ENCODE data around the gene UBE2G1. TPM values are rescaled to one million over a fixed set of nuclear protein-coding genes. Genes with fewer than 3 reads are reported as not detected.

The UBE2G1 gene
- total and polyA plus RNA-seq, 10 of the 15 experiments (the other 5 are each of a cell fraction or from before 2014, with no cell fraction given), result 24.4 to 139 (median 77.4) TPM

DNA sequence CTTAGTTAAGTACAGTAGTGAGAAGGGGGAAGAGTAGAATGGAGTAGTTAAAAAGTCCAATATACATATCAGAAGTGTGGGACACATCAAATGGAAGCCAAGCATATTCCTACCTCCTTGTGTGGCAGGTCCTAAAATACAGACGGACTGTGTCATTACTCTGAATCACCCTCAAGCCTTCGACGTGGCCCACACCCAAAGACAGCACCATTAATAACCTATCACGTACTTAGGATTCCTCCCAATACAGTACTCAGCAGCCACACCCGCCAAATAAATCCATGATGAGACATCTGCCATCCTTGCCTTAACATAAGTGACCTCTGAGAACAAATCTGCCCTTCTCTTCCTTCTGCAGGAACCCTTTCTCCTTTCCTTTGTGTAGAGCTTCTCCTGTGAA lies 38.9 kb downstream of the UBE2G1 start:
- FAIRE-seq, result no peak

DNA sequence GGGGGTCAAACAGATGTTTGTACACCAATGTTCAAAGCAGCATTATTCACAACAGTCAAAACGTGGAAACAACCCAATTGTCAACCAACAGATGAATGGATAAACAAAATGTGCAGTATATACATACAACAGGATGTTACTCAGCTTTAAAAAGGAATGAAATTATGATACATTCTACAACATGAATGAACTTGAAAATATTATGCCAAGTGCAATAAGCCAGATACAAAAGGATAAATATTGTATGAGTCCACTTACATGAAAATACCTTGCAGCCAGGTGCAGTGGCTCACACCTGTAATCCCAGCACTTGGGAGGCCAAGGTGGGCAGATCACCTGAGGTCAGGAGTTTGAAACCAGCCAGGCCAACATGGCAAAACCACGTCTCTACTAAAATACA lies 39.9 kb downstream of the UBE2G1 start:
- H3K4me3 ChIP-seq, result no peak overlapping the region
- TF ChIP-seq TCF3 (IDR thresholded peaks at IDR 0.05; ENCODE audit: borderline replicate concordance, insufficient read depth, low read depth, low read length) (no peak), EZH2 (IDR thresholded peaks at IDR 0.05; ENCODE audit: borderline replicate concordance, control insufficient read depth, low read depth, low read length) (no peak), SMC3 (IDR thresholded peaks at IDR 0.05; ENCODE audit: borderline replicate concordance, low read length) (no peak), IKZF1 (conservative IDR thresholded peaks at IDR 0.05) (no peak)
- TF ChIP-seq, protein P1, sequence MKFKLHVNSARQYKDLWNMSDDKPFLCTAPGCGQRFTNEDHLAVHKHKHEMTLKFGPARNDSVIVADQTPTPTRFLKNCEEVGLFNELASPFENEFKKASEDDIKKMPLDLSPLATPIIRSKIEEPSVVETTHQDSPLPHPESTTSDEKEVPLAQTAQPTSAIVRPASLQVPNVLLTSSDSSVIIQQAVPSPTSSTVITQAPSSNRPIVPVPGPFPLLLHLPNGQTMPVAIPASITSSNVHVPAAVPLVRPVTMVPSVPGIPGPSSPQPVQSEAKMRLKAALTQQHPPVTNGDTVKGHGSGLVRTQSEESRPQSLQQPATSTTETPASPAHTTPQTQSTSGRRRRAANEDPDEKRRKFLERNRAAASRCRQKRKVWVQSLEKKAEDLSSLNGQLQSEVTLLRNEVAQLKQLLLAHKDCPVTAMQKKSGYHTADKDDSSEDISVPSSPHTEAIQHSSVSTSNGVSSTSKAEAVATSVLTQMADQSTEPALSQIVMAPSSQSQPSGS (IDR thresholded peaks at IDR 0.05; ENCODE audit: low read length), result no peak
- TF ChIP-seq, protein P2, sequence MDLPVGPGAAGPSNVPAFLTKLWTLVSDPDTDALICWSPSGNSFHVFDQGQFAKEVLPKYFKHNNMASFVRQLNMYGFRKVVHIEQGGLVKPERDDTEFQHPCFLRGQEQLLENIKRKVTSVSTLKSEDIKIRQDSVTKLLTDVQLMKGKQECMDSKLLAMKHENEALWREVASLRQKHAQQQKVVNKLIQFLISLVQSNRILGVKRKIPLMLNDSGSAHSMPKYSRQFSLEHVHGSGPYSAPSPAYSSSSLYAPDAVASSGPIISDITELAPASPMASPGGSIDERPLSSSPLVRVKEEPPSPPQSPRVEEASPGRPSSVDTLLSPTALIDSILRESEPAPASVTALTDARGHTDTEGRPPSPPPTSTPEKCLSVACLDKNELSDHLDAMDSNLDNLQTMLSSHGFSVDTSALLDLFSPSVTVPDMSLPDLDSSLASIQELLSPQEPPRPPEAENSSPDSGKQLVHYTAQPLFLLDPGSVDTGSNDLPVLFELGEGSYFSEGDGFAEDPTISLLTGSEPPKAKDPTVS (IDR thresholded peaks at IDR 0.05; ENCODE audit: low read depth, low read length), result no peak
- intact Hi-C loops (cut with micrococcal nuclease; ENCODE audit: unreplicated experiment), result no loop called here
- in situ Hi-C loops (cut with MboI), result no loop called here
- DNase-seq (ENCODE audit: low read depth, low spot score), result no peak
- no peaks in the 10 kb centered on the region for H3K27me3 ChIP-seq (replicated peaks in 1 of 2; ENCODE audit: control insufficient read depth in 2 of 2, insufficient read depth in 2 of 2, low read length in 1 of 2)
- SMC1A ChIA-PET (ENCODE audit: uncharacterized antibody, unreplicated experiment), result no interaction called here
- H2AFZ ChIP-seq (ENCODE audit: control insufficient read depth, low read depth, low read length), result no peak overlapping the region
- no peak for FAIRE-seq
- WGBS (ENCODE audit: insufficient coverage, insufficient replicate concordance, low lambda C conversion rate, missing lambda C conversion rate), result 47% methylated on average over 2 of the region's 2 CpGs
- no peak for ATAC-seq
- H3K9ac ChIP-seq (ENCODE audit: control insufficient read depth, insufficient read depth, low read length), result no peak overlapping the region
- BruUV-seq (replicated peaks), result no TSS peak
- peaks cover 0 to 21% of the 10 kb centered on the region in 2 experiments; a peak in 3 of 4 replicates for H3K36me3 ChIP-seq (ENCODE audit: control insufficient read depth in 2 of 2, insufficient read depth in 2 of 2, low read length in 1 of 2)
- POLR2A ChIA-PET, result no interaction called here
- H3K4me1 ChIP-seq (ENCODE audit: control insufficient read depth, insufficient read depth, low read length), result peaks cover 6% of the 10 kb centered on the region
- H3K79me2 ChIP-seq (ENCODE audit: control insufficient read depth, insufficient read depth, low read length), result peaks cover 89% of the 10 kb centered on the region
- no peak overlapping the region for H3K27ac ChIP-seq (ENCODE audit: control insufficient read depth, insufficient read depth)
- H3K9me3 ChIP-seq (replicated peaks; ENCODE audit: control insufficient read depth, insufficient read depth, low read length), result peaks cover 3% of the 10 kb centered on the region
- CTCF ChIA-PET, result no interaction called here
- H4K20me1 ChIP-seq (ENCODE audit: control insufficient read depth, insufficient read depth), result no peaks in the 10 kb centered on the region
- RAD21 ChIA-PET (ENCODE audit: unreplicated experiment), result no interaction called here
- H3K4me2 ChIP-seq (ENCODE audit: control insufficient read depth, insufficient read depth), result no peak overlapping the region

More for the DNA sequence above, 38.9 kb downstream of the UBE2G1 start:
- Histone ChIP-seq H3K4me2 (ENCODE audit: control insufficient read depth, insufficient read depth) (no peak overlapping the region), H2AFZ (ENCODE audit: control insufficient read depth, low read depth, low read length) (no peak overlapping the region), H3K27ac (ENCODE audit: control insufficient read depth, insufficient read depth) (no peak overlapping the region), H3K4me3 (no peak overlapping the region), H3K36me3 (ENCODE audit: control insufficient read depth in 2 of 2, insufficient read depth in 2 of 2, low read length in 1 of 2) (peaks cover 0 to 17% of the 10 kb centered on the region in 2 experiments; a peak in 3 of 4 replicates), H3K79me2 (ENCODE audit: control insufficient read depth, insufficient read depth, low read length) (peaks cover 89% of the 10 kb centered on the region), H3K4me1 (ENCODE audit: control insufficient read depth, insufficient read depth, low read length) (peaks cover 15% of the 10 kb centered on the region), H4K20me1 (ENCODE audit: control insufficient read depth, insufficient read depth) (no peaks in the 10 kb centered on the region), H3K27me3 (replicated peaks in 1 of 2; ENCODE audit: control insufficient read depth in 2 of 2, insufficient read depth in 2 of 2, low read length in 1 of 2) (no peaks in the 10 kb centered on the region), H3K9ac (ENCODE audit: control insufficient read depth, insufficient read depth, low read length) (no peak overlapping the region), H3K9me3 (replicated peaks; ENCODE audit: control insufficient read depth, insufficient read depth, low read length) (peaks cover 3% of the 10 kb centered on the region)
- DNase-seq (ENCODE audit: low read depth, low spot score) (no peak), ATAC-seq (no peak)
- CTCF ChIA-PET, result no interaction called here
- RAD21 ChIA-PET (ENCODE audit: unreplicated experiment), result no interaction called here
- intact Hi-C loops (cut with micrococcal nuclease; ENCODE audit: unreplicated experiment), result no loop called here
- no peak for TF ChIP-seq IRF4 (IDR thresholded peaks at IDR 0.05; ENCODE audit: low read depth, low read length)
- TF ChIP-seq ZNF217 (IDR thresholded peaks at IDR 0.05), result no peak
- whole genome bisulfite sequencing (ENCODE audit: insufficient coverage, insufficient replicate concordance, low lambda C conversion rate, missing lambda C conversion rate), result 100% methylated on average over 5 of the region's 5 CpGs
- in situ Hi-C loops (cut with MboI), result no loop called here
- SMC1A ChIA-PET (ENCODE audit: uncharacterized antibody, unreplicated experiment), result interaction anchor here (1.0 kb wide), 1 partner anchor 10 kb away, joined by 3 read pairs; no protein-coding TSS in a partner anchor
- POLR2A ChIA-PET, result no interaction called here
- no TSS peak for BruUV-seq (replicated peaks)
